Measurements from ENCODE around the gene PIAS1. TPM values are rescaled to one million over a fixed set of nuclear protein-coding genes. Genes with fewer than 3 reads are reported as not detected.
"Not testable (repeated sequence)": the region's sequence is repeated elsewhere in the genome, so short reads cannot be mapped to it uniquely, and the experiment has no call there.

PIAS1 gene
- total RNA-seq: 5.4 and 16.6 TPM in 2 replicates

DNA sequence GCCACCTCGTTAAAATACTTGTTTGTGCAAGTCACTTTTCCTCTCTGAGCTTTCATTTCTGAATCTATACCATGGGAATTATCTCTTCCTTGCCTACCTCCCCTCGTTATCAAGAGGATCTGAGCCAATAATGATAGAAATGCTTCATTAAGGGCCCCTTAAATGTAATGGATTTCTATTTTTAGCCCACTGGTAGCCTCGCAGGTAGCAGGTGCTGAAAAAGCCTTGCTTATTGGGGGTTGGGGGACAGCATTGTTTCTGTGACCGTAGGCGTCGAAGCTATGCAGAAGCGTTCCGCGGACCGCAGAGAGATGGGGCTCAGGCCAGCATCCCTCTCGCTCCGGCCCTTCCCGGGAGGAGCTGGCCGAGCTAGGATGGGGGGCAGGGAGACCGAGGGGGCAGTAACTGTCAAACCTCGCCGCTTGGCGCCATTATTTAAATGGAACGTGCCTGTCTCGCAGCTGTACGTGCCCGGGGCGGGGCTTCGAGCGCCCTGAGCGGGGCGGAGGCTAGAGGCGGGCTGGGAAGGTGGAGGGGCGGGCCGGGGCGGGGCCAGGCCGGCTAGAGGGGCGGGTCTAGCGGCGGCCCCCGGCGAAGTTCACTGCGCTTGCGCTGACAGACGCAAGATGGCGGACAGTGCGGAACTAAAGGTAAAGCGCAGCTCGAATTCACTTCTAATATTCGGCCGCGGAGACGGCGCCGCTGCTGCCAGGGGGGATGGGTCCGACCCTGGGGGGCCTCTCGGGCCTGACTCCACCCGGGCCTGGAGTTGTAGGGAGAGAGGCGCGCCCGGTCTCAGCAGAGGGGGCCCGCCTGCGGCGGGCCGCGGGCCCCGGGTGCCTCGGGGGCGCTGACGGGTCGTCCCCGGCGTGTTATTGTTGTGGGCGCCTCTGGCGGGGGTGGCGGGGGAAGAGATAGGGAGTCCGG lies at the start of gene PIAS1:
Gene PIAS1, plus strand, starts transcription at position 615 of the 927 bp plus-strand sequence. Its CDS starts 12 bp downstream, at position 627.
- peak; percentile 68 for DNase-seq (ENCODE audit: low read depth)

DNA sequence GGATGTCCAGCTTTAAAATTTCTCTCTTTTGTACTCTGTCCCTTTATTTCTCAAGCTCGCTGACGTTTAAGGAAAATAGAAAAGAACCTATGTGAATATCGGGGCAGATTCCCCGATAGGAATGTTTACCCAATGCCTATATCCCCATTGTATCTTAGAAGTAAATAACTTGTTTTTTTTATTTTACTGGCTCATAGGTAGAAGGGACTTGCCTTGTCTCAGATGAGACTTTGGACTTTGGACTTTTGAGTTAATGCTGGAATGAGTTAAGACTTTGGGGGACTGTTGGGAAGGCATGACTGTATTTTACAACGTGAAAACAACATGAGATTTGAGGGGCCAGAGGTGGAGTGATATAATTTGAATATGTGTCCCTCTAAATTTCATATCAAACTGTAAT lies 46.5 kb upstream of the PIAS1 start:
- not testable (repeated sequence) for DNase-seq (ENCODE audit: low read depth)

DNA sequence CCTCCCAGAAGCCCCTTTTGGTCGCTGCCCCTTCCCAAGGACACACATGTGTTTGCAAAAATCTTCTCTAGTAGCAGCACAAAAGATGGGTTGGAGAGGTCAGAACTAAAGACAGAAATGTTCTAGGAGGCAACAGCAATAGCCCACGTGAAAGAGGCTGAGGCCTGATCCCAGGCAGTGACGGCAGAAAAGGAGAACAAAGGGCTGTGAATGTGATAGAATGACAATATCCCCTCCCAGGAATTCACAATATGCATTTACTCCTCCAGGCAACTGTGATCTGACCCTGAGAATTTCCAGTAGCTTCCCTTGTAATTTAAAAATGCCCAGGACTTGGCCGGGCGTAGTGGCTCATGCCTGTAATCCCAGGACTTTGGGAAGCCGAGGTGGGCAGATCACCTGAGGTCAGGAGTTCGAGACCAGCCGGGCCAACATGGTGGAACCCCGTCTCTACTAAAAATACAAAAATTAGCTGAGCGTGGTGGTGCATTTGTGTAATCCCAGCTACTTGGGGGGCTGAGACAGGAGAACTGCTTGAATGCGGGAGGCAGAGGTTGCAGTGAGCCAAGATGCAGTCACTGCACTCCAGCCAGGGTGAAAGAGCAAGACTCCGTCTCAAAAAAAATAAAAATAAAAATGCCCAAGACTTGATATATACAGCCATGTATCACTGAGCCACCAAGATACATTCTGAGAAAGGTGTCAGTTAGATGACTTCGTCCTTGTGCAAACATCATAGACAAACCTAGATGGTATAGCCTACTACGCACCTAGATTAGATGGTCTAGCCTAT lies 43.6 kb upstream of the PIAS1 start:
- DNase-seq (ENCODE audit: low read depth): no peak

DNA sequence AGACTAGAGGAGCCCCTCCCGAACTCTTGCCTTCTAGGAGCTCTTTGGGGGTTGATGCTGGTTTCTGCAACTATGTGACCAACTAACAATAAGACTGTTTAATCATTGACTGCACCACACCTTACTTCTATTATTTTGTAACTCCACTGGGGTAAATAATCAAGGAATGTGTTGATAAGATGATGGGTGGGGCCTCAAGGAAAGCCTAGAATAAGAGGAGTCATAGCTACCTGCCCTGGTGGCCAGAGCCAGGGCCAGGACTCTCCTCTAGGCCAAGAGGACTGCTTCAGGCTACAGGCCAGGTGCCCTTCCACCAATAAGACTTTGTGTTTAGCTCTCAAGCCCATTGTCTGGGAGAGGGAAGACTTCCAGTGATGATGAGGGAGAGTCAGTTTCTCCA lies 41.2 kb upstream of the PIAS1 start:
- DNase-seq (ENCODE audit: low read depth): peak; percentile 70

DNA sequence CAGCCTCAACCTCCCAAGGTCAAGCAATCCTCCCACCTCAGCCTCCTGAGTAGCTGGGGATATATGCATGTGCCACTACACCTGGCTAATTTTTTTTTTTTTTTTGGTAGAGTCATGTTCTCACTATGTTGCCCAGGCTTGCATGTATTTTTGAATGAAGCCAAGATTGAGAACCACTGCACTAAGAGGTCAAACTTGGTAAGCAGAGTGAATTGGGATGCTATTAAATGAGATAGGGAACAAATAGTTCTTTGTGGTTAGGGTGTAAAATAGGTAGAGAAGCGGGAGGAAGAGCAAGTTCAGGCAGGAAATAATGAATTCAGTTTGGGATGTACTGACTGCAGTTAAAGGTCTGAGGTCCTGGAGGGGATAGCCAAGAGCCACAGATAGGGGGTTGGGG lies 39.9 kb upstream of the PIAS1 start:
- no peak for DNase-seq (ENCODE audit: low read depth)

DNA sequence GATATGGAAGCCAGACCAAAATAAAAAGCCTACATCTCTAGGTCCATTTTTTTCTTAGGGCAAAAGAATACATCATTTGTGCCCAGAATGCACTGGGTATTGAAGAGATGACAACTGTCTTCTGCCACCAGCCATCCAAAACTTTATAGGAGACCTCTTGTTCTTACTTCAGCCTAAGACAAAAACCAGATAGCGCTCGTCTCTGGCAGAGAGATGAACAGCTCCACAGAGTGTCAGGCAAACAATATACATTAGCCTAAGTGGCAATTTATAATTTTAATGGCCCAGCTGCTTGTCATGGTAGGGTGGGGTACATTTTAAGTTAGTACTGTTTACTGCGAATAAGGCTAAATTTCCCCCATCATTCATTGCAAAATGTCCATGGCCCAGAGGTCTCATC lies 38.9 kb upstream of the PIAS1 start:
- DNase-seq (ENCODE audit: low read depth): no peak

- peak; percentile 44 for DNase-seq (ENCODE audit: low read depth)
These were observed 36.9 kb upstream of the PIAS1 start for GRCh38 chr15:68017201-68017600.

- DNase-seq (ENCODE audit: low read depth): no peak
These were observed 35.2 kb upstream of the PIAS1 start for GRCh38 chr15:68018797-68019444.

DNA sequence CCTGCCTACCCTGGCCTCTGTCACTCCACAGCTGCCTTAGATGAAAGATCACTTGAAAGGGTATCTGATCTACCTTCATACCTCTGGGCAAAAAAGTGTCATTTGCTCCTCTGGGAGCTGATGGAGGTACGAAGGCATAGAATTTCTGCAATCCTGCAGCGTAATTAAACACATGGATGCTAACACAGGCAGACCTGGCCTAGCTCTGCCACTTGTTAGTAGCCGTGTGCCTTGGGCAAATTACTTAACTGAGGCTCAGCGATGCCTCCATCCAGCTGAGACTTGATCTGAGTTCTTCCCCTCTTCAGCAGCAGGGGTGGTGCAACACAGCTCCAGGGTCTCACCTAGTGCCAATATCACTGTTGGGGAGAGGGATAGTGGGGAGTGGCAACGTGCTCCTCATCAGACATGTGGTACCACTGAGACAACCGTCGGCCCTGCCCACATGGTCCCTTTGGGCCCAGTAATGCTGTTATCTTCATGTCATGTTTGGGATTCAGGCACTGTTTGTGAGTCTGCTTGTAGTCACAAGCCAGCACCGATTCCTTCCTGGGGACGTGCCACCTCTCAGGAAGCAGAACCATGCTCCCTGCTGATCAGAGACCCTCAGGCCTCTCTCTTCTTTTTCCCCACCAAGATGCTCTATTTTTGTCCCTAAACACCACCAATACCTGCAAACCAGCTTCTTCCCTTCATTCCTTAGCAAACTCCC lies 34.1 kb upstream of the PIAS1 start:
- DNase-seq (ENCODE audit: low read depth): no peak

DNA sequence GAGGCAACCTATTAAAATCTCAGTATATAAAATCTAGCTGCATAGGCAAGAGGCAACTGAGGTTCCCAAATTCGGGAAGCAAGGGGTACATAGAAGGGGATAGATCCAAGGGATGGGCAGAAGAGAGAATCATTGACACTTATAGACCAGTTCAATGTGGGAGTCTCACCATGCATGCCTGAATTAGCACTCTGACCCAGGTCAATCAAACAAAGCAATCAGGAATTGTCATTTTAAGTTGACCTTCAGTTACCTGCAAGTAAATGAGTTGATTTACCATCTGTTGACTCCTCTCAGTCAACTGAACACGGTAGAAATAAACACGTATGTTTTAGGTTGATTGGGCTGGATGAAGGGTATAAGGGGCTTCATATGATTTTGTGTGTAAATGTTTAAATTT lies 33.4 kb upstream of the PIAS1 start:
- no peak for DNase-seq (ENCODE audit: low read depth)

GRCh38 chr15:68022061-68022460 lies 32.1 kb upstream of the PIAS1 start:
- no peak for DNase-seq (ENCODE audit: low read depth)

DNA sequence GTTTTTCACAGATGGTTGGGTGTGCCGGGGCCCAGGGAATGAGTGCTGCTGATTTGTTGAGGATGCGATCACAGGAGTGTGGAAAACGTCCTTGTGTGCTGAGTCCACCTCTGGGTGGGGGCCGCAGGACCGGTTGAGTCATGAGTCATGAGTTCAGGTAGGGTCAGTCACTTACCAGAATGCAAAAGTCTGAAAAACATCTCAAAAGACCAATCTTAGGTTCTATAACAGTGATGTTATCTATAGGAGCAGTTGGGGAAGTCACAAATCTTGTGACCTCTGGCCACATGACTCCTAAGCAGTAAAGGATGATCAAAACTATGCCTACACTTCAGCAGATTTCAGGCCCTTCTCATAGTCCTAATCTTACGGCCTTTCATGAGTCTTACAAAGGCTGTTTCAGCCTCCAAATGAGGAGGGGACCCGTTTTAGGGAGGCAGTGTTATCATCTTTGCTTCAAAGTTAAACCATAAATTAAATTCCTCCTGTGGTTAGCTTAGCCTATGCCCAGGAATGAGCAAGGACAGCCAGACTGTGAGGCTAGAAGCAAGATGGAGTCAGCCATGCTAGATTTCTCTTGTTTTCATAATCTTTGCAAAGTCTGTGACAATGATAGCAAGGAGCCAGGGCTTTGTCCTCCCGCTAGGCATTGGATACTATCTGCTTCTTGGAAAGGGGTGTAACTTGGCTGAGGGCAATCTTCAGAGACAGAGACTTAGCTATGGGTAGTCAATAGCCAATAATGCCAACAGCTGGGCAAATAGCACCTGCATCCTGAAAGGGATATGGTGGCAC lies 30.6 kb upstream of the PIAS1 start:
- DNase-seq (ENCODE audit: low read depth): peak; percentile 18

GRCh38 chr15:68025835-68026424 lies 28.2 kb upstream of the PIAS1 start:
- peak; percentile 9 for DNase-seq (ENCODE audit: low read depth)

DNA sequence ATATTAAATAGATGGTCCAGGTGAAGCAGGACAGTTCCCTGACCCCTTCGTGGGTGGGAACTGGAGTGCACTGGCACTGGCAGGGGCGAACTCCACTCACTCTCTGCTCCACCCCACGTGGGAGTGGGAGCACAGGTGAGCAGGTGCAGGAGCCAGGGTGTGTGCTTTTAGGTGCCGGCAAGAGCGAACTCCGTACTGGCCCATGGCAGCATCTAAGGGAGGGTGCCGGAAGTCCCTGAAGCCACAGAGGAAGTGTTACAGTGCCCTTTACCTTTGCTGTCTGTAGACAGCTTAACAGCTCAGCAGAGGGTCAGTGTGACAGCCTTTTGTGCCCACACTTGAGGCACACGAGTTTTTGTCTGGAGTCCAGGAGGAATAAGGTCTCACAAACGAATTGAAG lies 26.7 kb upstream of the PIAS1 start:
- no peak for DNase-seq (ENCODE audit: low read depth)

DNA sequence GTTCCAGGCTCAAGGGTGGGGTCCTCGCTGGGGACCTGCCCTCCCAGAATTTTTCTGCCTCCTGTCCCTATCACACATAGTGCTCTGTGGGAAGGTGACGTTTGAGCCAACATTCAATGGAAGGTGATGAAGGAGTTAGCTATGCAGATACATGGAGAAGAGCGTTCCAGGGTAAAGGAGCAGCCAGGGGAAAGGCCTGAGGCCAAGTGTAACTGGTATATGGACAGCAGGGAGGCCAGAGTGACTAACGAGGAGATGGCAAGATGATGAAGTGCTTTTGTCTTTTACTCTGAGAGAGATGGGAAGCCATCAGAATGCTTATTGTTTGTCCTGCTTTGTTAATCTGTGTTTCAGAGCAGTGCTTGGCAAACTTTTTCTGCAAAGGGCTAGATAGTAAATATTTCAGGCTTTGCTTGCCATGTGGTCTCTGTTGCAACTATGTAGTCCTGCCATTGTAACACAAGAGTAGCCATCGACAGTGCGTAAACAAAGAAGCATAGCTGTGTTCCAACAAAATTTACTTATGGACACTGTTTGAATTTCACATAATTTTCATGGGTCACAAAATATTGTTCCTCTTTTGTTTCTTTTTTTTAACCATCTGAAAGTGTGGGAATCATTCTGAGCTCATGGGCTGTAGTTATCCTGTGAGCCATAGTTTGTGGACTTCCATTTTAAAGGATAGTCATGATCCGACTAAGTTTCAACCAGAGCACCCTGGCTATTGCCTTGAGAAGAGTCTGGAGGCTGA lies 25.8 kb upstream of the PIAS1 start:
- no peak for DNase-seq (ENCODE audit: low read depth)

DNA sequence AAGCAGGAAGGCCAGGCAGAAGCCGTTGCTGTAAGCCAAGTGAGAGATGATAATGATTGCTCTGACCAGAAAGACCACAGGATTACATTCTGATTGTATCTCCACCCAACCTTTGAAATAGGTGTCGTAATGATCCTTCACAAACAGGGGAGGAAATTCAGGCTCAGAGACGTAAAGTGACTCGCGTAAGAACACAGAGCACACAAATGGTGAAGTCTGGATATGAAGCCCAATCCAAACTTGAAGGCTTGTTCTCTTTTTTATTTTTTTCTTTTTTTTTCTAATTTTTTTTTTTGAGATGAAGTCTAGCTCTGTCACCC lies 25.3 kb upstream of the PIAS1 start:
- no peak for DNase-seq (ENCODE audit: low read depth)

DNA sequence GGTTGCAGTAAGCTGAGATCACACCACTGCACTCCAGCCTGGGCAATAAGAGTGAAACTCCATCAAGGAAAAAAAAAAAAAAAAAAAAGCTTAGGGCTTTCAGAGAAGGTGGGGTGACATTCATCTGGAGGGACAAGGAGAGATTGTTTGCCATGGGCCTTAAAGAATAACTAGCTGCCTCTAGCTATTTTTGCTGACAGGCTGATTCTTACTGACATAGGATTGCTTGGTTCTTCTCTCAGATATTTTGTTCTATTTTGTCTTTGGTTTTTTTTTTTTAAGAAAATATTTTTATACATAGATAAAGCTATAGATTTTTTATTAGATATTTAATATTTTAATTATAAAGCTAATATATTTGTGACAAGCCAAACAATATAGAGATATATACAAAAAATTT lies 24.2 kb upstream of the PIAS1 start:
- no peak for DNase-seq (ENCODE audit: low read depth)

DNA sequence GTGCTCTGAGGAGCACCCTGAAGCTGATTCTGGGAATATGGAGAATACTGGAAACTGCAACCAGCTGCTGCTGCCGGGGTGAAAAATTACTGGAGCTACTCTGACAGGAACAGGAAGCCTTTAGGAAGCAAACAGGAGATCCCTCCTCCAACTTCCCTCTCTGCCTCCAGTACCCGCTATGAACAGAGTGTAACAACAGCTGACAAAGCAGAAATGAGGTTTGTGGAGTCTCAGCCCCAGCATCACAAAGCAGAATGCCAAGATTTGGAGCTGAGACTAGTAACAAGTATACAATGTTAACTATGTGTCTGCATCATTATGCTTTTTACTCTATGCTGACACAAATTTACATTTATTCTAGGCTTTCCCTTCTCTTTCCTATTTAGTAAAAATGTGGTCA lies 22.7 kb upstream of the PIAS1 start:
- no peak for DNase-seq (ENCODE audit: low read depth)

DNA sequence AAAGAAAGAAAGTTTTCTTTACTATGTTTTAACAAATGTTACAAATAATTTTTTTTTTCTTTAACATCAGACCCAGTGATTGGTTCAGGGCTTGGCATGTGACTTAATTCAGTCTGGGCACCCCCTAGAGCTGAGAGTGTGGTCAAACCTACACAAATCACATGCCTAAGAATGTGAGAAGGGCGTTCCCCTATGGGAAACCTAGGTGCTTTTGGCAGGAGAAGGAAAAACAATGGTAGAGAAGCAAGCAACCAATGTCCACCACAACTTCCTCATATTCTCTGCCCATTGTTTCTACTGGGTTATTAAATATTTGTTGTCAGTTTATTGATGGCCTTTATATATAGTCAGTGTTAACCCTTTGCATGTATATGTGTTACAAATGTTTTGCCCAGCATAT lies 21.4 kb upstream of the PIAS1 start:
- no peak for DNase-seq (ENCODE audit: low read depth)

DNA sequence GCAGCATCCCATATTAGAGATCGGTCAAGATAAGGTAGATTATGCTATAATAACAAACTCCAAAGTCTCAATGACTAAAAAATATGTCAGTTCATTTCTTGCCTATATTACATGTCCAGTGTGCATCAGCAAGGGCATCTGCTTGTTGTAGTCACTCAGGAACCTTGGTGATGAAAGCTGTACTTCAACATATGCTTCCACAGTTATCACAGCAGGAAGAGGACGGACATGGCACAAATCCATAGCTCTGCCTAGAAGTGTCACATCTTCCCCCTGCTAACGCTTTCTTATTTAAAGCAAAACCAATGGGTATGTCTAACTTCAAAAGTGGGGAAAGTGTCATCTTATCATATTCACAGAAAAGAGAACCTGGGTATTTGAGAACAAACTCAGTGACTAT lies 20.0 kb upstream of the PIAS1 start:
- DNase-seq (ENCODE audit: low read depth): no peak

Measured in renal cortical epithelial cell (primary cell).